ENCODE results near the gene ZDHHC20.
"Not testable (repeated sequence)": the region's sequence is repeated elsewhere in the genome, so short reads cannot be mapped to it uniquely, and the experiment has no call there.

ZDHHC20 gene

DNA sequence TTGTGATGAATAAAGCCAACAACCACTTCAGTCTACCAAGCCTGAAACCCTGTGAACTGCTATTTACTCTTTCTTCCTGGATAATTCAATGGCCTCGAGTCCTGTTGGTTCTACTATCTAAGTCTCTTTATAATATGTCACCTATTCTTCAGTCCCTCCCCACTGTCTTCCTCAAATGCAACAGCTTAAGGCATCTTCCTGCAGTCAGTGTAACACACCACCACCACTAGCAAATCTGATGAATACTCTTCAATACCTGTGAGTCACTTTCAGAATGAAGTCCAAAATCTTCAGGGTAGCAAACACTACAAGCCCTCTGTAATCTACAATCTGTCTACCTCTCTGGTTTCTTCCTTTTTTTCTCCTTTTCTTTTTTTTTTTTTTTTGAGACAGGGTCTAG is 32.9 kb downstream of the ZDHHC20 start:
- DNase-seq (ENCODE audit: low read depth), result no peak
- TF ChIP-seq, protein P1, sequence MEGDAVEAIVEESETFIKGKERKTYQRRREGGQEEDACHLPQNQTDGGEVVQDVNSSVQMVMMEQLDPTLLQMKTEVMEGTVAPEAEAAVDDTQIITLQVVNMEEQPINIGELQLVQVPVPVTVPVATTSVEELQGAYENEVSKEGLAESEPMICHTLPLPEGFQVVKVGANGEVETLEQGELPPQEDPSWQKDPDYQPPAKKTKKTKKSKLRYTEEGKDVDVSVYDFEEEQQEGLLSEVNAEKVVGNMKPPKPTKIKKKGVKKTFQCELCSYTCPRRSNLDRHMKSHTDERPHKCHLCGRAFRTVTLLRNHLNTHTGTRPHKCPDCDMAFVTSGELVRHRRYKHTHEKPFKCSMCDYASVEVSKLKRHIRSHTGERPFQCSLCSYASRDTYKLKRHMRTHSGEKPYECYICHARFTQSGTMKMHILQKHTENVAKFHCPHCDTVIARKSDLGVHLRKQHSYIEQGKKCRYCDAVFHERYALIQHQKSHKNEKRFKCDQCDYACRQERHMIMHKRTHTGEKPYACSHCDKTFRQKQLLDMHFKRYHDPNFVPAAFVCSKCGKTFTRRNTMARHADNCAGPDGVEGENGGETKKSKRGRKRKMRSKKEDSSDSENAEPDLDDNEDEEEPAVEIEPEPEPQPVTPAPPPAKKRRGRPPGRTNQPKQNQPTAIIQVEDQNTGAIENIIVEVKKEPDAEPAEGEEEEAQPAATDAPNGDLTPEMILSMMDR (conservative IDR thresholded peaks at IDR 0.05; ENCODE audit: low read depth, low read length), result no peak

GRCh38 chr13:21420706-21421105 is 38.4 kb downstream of the ZDHHC20 start:
- TF ChIP-seq, protein P1 (conservative IDR thresholded peaks at IDR 0.05; ENCODE audit: low read depth, low read length), result no peak
- H3K4me3 ChIP-seq (ENCODE audit: low read length), result no peak overlapping the region
- peak; percentile 32 for DNase-seq (ENCODE audit: low read depth)

More for the DNA sequence above, 32.9 kb downstream of the ZDHHC20 start:
- no peak overlapping the region for H3K4me3 ChIP-seq (ENCODE audit: low read length)

DNA sequence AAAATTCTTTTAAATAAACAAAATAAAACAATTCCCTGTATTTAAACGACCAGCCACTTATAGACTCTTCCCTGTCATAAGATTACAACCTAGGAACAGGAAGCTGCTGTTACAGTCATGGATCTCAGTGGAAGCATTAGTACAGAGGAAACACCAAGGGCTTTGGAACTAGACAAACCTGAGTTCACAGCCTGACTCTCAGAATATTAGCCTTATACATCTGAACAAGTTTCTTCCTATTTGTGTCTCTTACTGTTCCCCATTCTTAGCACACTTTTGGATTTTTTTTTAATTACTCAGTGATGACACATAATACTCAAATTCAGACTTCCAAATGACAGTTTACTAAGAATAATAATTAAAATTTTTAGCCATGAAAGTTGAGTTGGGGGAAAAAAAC is 46.1 kb downstream of the ZDHHC20 start:
- TF ChIP-seq, protein P1 (conservative IDR thresholded peaks at IDR 0.05; ENCODE audit: low read depth, low read length), result no peak
- no peak for DNase-seq (ENCODE audit: low read depth)

DNA sequence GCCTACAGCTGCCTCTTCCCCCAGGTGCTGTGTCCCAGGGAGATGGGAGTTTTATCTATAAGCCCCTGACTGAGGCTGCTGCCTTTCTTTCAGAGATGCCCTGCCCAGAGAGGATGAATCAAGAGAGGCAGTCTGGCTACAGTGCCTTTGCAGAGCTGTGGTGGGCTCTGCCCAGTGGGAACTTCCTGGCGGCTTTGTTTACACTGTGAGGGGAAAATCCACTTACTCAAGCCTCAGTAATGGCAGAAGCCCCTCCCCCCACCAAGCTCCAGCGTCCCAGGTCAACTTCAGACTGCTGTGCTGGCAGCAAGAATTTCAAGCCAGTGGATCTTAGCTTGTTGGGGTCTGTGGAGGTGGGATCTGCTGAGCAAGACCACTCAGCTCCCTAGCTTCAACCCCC is 48.6 kb downstream of the ZDHHC20 start:
- not testable (repeated sequence) for H3K4me3 ChIP-seq (ENCODE audit: low read length); DNase-seq (ENCODE audit: low read depth)

More for the DNA sequence above, 46.1 kb downstream of the ZDHHC20 start:
- no peak overlapping the region for H3K4me3 ChIP-seq (ENCODE audit: low read length)

GRCh38 chr13:21405309-21405708 is 53.8 kb downstream of the ZDHHC20 start:
- DNase-seq (ENCODE audit: low read depth), result no peak
- no peak overlapping the region for H3K4me3 ChIP-seq (ENCODE audit: low read length)

DNA sequence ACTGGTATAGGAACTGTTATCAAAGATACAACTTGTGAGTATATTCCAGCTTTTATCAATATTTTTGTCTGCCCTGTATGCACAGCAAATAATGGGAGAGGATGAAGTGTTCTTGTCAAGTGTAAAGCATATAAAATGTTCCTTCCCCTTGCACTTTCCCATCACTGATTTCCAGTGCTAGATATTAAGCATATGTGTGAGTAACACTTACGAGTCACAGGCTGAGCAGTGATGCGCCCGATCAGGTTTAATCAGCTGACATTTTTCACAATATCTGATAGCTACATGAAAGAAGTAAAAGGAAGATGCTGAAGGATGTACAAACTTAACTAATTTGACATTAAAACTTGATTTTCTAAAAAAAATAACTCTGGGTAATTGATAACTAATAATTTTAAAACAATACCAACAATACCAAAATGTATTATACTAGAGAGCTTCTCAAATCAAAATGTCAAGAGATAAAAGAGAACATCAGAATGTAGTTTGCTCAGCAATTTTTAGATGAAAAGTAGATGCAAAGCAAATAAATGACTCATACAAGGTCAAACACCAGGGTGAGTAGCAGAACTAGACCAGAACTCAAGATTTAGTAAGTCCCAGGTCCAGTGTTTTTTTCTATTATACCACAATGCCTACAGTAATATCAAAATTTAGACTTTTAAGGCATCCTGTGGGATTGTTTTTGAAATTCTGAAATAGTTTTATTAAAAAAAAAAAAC is 56.4 kb downstream of the ZDHHC20 start:
- TF ChIP-seq, protein P1 (conservative IDR thresholded peaks at IDR 0.05; ENCODE audit: low read depth, low read length), result no peak
- no peak for DNase-seq (ENCODE audit: low read depth)
- no peak overlapping the region for H3K4me3 ChIP-seq (ENCODE audit: low read length)

More at GRCh38 chr13:21405309-21405708, 53.8 kb downstream of the ZDHHC20 start:
- TF ChIP-seq, protein P1 (conservative IDR thresholded peaks at IDR 0.05; ENCODE audit: low read depth, low read length), result no peak

DNA sequence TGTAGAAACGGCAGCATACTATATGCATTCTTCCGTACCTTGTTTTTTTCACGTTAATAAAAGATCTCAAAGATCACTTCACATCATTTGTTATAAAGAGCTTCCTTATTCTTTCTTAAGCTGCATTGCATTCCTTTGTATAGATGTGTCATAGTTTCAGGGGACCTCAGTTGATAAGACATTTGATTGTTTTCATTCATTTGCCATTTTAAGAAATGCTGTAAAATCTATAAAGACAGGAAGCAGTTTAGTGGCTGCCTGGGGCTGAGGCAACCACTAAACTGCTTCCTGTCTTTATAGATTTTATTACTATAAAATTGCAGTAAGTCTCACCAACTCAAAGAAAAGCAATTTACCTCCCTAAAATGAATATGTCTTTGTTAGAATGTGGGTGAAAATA is 59.4 kb downstream of the ZDHHC20 start:
- no peak overlapping the region for H3K4me3 ChIP-seq (ENCODE audit: low read length)
- DNase-seq (ENCODE audit: low read depth), result no peak
- TF ChIP-seq, protein P1 (conservative IDR thresholded peaks at IDR 0.05; ENCODE audit: low read depth, low read length), result no peak

Measured in retinal pigment epithelial cell (primary cell).